Skeletal muscle satellite cell (primary cell): Measurements from ENCODE around the gene PLD2. TPM values are rescaled to one million over a fixed set of nuclear protein-coding genes. Genes with fewer than 3 reads are reported as not detected.

Experiments used
- H3K27me3 ChIP-seq: 2 replicates; pipeline ENCODE4 v1.7.0; 2013; ENCODE audit warnings: low read length; ENCODE audit not compliant: control insufficient read depth, insufficient read depth
- H3K36me3 ChIP-seq: 2 replicates; pipeline ENCODE4 v1.7.0; 2013; ENCODE audit warnings: mild to moderate bottlenecking, control low read depth, low read length; ENCODE audit not compliant: insufficient read depth
- H3K4me1 ChIP-seq: 2 replicates; pipeline ENCODE4 v1.7.0; 2013; ENCODE audit warnings: low read length; ENCODE audit not compliant: control insufficient read depth, insufficient read depth
- H3K4me2 ChIP-seq: 2 replicates; pipeline ENCODE4 v1.7.0; 2013; ENCODE audit warnings: mild to moderate bottlenecking, low read length
- H3K4me3 ChIP-seq: 2 replicates; pipeline ENCODE4 v1.7.0; 2013; ENCODE audit warnings: low read length
- H3K9ac ChIP-seq: 2 replicates; pipeline ENCODE4 v1.7.0; 2013; ENCODE audit warnings: mild to moderate bottlenecking, low read depth, low read length, moderate library complexity
- H3K9me3 ChIP-seq: replicated peaks from 2 replicates; pipeline ENCODE4 v1.7.0; 2013; ENCODE audit warnings: mild to moderate bottlenecking, control low read depth, low read length
- total RNA-seq: library from RNA; depleted of rRNA; stranded (reverse); fragments of >200 nt; gene quantifications from 2 replicates; pipeline ENCODE4 v1.2.3, GENCODE V29; 2012; rRNA removed

PLD2 gene
- total RNA-seq = 10.3 and 11.4 TPM in 2 replicates

DNA sequence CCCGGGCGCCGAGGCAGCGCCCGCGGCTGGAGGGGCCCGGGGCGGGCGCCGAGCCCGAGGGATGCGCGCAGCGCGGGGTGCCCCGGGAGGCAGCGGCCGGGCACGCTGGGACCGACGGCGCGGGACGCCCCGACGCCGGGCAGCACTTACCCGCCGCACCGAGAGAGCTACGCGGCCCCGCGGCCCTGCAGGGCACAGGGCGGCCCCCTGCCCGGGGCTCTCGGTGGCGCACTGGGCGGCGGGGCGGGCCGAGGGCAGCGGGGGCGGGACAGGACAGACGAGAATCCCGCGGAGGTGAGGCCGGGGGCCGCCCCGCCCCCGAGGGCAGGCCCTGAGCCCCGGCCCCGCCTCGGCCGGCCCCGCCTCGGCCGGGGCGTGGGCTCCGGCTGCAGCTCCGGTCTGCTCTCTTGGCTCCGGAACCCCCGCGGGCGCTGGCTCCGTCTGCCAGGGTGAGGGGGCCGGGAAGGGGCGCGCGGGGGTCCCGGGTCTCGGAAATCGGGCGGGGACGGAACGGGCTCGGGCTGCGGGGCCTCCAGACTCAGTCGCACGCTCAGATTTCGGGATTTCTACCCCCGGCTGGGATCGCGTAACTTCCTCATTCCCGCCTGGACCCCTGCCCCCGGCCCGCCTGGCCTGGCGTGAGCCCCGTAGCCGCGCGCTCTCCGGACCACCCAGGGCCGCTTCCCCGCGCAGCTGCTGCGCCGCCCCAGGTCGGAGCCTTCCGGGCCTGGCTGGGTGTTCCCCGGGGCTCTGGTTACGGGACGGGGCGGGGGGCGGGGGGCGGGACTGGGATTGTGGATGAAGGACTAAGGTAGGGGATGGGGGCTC lies at the start of gene PLD2:
Gene PLD2 (plus strand): TSS at position 376 of the 828 bp plus-strand sequence. CDS start 621 bp downstream, outside the sequence.
- Histone ChIP-seq H3K4me3 (peak within 1 kb of the TSS; percentile 80), H3K4me1 (peaks cover 14% of the 10 kb centered on the region), H3K9me3 (no peaks in the 10 kb centered on the region), H3K36me3 (peaks cover 7% of the 10 kb centered on the region), H3K4me2 (peak within 1 kb of the TSS; percentile 92), H3K9ac (peak within 1 kb of the TSS; percentile 80), H3K27me3 (no peaks in the 10 kb centered on the region)

DNA sequence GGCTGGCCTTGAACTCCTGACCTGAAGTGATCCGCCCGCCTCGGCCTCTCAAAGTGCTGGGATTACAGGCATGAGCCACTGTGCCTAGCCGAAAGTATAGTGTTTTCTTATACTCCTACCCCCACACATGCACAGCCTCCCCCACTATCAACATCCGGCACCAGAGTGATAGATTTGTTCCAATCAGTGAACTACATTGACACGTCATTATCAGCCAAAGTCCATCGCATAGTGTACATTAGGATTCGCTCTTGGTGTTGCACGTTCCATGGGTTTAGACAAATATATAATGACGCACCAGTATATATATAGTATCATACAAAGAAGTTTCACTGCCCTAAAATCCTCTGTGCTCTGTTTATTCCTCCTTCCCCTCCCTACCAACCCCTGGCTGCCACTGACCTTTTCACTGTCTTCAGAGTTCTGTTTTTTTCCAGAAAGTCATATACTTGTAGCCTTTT lies 47.1 kb upstream of the PLD2 start:
- Histone ChIP-seq H3K4me1 (no peaks in the 10 kb centered on the region), H3K4me2 (no peak overlapping the region), H3K9me3 (no peaks in the 10 kb centered on the region), H3K36me3 (no peaks in the 10 kb centered on the region), H3K4me3 (no peak overlapping the region), H3K27me3 (peaks cover 52% of the 10 kb centered on the region), H3K9ac (no peak overlapping the region)

DNA sequence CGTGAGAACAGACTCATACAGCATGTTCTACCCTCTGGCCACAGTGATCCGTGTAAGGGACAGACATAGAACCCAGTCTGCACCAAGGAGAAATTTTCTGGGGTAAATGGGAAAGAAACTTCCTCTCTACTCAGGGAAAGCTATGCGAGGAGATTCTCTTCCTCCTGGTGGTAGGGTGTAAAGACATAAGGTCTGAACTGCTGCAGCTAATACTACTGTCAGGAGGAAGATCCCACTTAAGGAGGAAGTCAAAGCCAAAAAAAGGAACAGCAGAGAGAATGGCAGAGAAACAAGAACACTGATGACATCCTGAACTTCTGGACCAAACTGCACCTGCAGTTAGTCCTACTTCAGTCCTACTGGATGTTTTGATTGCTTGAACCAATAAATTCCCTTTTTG lies 42.4 kb upstream of the PLD2 start:
- H3K4me1 ChIP-seq = peaks cover 5% of the 10 kb centered on the region
- no peaks in the 10 kb centered on the region for H3K9me3 ChIP-seq
- no peak overlapping the region for H3K4me2 ChIP-seq
- H3K9ac ChIP-seq = no peak overlapping the region
- peaks cover 25% of the 10 kb centered on the region for H3K27me3 ChIP-seq
- no peak overlapping the region for H3K4me3 ChIP-seq
- H3K36me3 ChIP-seq = no peaks in the 10 kb centered on the region

DNA sequence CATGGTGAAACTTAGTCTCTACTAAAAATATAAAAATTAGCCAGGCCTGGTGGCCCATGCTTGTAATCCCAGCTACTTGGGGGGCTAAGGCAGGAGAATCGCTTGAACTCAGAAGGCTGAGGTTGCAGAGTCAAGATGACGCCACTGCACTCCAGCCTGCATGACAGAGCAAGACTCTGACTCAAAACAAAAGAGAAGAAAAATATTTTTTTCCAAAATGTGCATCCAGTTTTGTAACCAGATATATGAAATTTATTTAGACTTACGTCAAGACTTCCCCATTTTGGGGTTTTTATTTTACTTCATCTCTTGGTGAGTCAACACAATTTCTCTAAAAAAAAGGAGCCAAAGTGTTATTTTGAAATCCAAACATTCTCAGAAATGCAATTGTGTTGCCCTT lies 40.8 kb upstream of the PLD2 start:
- H3K9ac ChIP-seq = no peak overlapping the region
- H3K36me3 ChIP-seq = no peaks in the 10 kb centered on the region
- no peak overlapping the region for H3K4me3 ChIP-seq
- peaks cover 19% of the 10 kb centered on the region for H3K27me3 ChIP-seq
- H3K4me2 ChIP-seq = no peak overlapping the region
- no peaks in the 10 kb centered on the region for H3K9me3 ChIP-seq
- peaks cover 9% of the 10 kb centered on the region for H3K4me1 ChIP-seq

- Histone ChIP-seq H3K9me3 (no peaks in the 10 kb centered on the region), H3K4me1 (peaks cover 9% of the 10 kb centered on the region), H3K9ac (no peak overlapping the region), H3K4me2 (no peak overlapping the region), H3K4me3 (no peak overlapping the region), H3K27me3 (peaks cover 22% of the 10 kb centered on the region), H3K36me3 (no peaks in the 10 kb centered on the region)
These were observed 40.2 kb upstream of the PLD2 start for GRCh38 chr17:4766723-4767122.

- Histone ChIP-seq H3K27me3 (peaks cover 32% of the 10 kb centered on the region), H3K4me1 (peaks cover 16% of the 10 kb centered on the region), H3K9me3 (no peaks in the 10 kb centered on the region)
These were observed 38.7 kb upstream of the PLD2 start for GRCh38 chr17:4768298-4768697.

GRCh38 chr17:4769628-4770027 lies 37.3 kb upstream of the PLD2 start:
- no peaks in the 10 kb centered on the region for H3K36me3 ChIP-seq
- H3K27me3 ChIP-seq = peaks cover 31% of the 10 kb centered on the region
- no peak overlapping the region for H3K9ac ChIP-seq
- no peak overlapping the region for H3K4me2 ChIP-seq
- peaks cover 16% of the 10 kb centered on the region for H3K4me1 ChIP-seq
- no peak overlapping the region for H3K4me3 ChIP-seq
- H3K9me3 ChIP-seq = no peaks in the 10 kb centered on the region

More at GRCh38 chr17:4768298-4768697, 38.7 kb upstream of the PLD2 start:
- Histone ChIP-seq H3K4me2 (no peak overlapping the region), H3K9ac (no peak overlapping the region), H3K36me3 (no peaks in the 10 kb centered on the region), H3K4me3 (no peak overlapping the region)

DNA sequence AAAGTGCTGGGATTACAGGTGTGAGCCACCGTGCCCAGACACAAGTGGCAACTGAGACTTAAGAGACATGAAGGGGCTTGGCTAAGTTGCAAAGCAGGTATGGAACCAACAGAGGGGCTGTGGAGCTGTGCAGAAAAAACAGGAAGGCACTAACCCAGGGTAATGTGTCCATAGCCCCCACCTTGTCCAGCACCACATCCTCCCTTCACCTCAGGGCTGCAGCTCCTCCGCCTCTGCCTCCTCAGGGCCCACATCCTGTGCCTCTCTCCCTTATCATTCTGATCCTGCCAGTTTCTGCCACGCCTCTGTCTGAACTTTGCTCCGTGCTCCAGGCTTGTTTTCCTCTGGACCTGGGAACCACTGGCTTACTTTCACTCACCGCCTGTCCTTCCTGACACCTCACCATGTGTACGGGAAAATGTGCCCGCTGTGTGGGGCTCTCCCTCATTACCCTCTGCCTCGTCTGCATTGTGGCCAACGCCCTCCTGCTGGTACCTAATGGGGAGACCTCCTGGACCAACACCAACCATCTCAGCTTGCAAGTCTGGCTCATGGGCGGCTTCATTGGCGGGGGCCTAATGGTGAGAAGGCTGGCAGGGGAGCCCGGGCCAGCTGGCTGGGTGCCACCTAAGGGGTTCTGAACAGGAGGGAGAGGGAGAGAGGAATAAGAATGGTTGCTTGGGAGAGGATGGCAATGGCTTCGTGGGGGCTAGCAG lies 35.3 kb upstream of the PLD2 start, which contains the start of gene TM4SF5:
Gene TM4SF5 (plus strand): TSS at position 368 of the 716 bp plus-strand sequence. CDS start 37 bp downstream, at position 405.
- Histone ChIP-seq H3K4me1 (peaks cover 16% of the 10 kb centered on the region), H3K27me3 (peaks cover 25% of the 10 kb centered on the region), H3K4me3 (no peak within 1 kb of the TSS), H3K4me2 (no peak within 1 kb of the TSS), H3K9me3 (no peaks in the 10 kb centered on the region), H3K9ac (no peak within 1 kb of the TSS), H3K36me3 (no peaks in the 10 kb centered on the region)

DNA sequence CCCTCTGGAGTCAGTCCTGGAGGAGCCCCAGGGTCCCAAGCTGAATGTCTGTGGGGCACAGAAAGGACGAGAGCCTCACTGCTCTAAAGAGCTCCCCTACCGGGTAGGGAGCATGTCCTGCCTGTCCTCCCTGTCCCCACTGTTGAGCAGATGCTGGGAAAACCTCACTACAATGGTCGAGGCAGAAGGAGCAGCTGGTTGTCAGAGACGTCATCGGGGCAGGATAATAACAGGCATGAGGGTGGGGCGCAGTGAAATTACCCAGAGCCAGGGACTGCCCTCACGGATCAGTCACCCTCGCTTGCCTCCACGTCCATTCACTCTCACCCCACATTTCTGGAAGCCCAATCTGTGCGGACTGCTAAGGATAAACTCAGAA lies 34.7 kb upstream of the PLD2 start:
- H3K9ac ChIP-seq = no peak overlapping the region

GRCh38 chr17:4777969-4778760 lies 28.8 kb upstream of the PLD2 start:
- no peaks in the 10 kb centered on the region for H3K9me3 ChIP-seq
- H3K27me3 ChIP-seq = peaks cover 53% of the 10 kb centered on the region
- no peak overlapping the region for H3K9ac ChIP-seq
- H3K36me3 ChIP-seq = no peaks in the 10 kb centered on the region
- no peak overlapping the region for H3K4me3 ChIP-seq
- no peaks in the 10 kb centered on the region for H3K4me1 ChIP-seq
- H3K4me2 ChIP-seq = no peak overlapping the region

More for the DNA sequence above, 34.7 kb upstream of the PLD2 start:
- H3K9me3 ChIP-seq = no peaks in the 10 kb centered on the region
- H3K27me3 ChIP-seq = peaks cover 30% of the 10 kb centered on the region
- no peaks in the 10 kb centered on the region for H3K36me3 ChIP-seq
- no peak overlapping the region for H3K4me3 ChIP-seq
- no peak overlapping the region for H3K4me2 ChIP-seq
- peaks cover 16% of the 10 kb centered on the region for H3K4me1 ChIP-seq
